HG03103 (cell line): ENCODE data around the gene ADAMTSL3.
"Not testable (repeated sequence)": the region's sequence is repeated elsewhere in the genome, so short reads cannot be mapped to it uniquely, and the experiment has no call there.

ENCODE experiments used
- ATAC-seq: cut with Tn5 transposase; IDR thresholded peaks from one replicate; pipeline ENCODE4 v1.9.1; 2021; ENCODE audit warnings: low read depth; ENCODE audit not compliant: unreplicated experiment

Gene ADAMTSL3

GRCh38 chr15:84078038-84078437 is 424.1 kb downstream of the ADAMTSL3 start:
- not testable (repeated sequence) for ATAC-seq

- not testable (repeated sequence) for ATAC-seq
Observed at GRCh38 chr15:84079325-84079884, 425.5 kb downstream of the ADAMTSL3 start.

GRCh38 chr15:84079885-84080777 is 426.2 kb downstream of the ADAMTSL3 start:
- peak; percentile 93 for ATAC-seq

- not testable (repeated sequence) for ATAC-seq
Observed at GRCh38 chr15:84080778-84081084, 426.8 kb downstream of the ADAMTSL3 start.

- no peak for ATAC-seq
Observed at GRCh38 chr15:84081391-84082168, 427.7 kb downstream of the ADAMTSL3 start.

- no peak for ATAC-seq
Observed at GRCh38 chr15:84082739-84083138, 428.8 kb downstream of the ADAMTSL3 start.

- not testable (repeated sequence) for ATAC-seq
Observed at GRCh38 chr15:84086071-84086470, 432.1 kb downstream of the ADAMTSL3 start.
